H9 (cell line): ENCODE data around the gene TPBG. TPM values are rescaled to one million over a fixed set of nuclear protein-coding genes. Genes with fewer than 3 reads are reported as not detected.
A peak's percentile ranks its signal among the peaks of the same experiment; 100 is the strongest.
"Not testable (repeated sequence)": the region's sequence is repeated elsewhere in the genome, so short reads cannot be mapped to it uniquely, and the experiment has no call there.

ENCODE experiments used
- DNase-seq: peaks from one replicate; pipeline ENCODE4 v3.0.0-alpha.2; 2017
- H2AFZ ChIP-seq: one replicate; pipeline ENCODE4 v1.6.1; 2013; ENCODE audit warnings: mild to moderate bottlenecking, low read length, control low read depth, moderate library complexity
- H2AK5ac ChIP-seq: 2 replicates; pipeline ENCODE4 v1.6.1; 2013; ENCODE audit warnings: low read length, control low read depth, mixed read lengths; ENCODE audit not compliant: insufficient read length
- H2BK120ac ChIP-seq: one replicate; pipeline ENCODE4 v1.6.1; 2013; ENCODE audit warnings: low read depth, mild to moderate bottlenecking, low read length, control low read depth, inconsistent platforms; ENCODE audit not compliant: poor library complexity, severe bottlenecking
- H2BK12ac ChIP-seq: 2 replicates; pipeline ENCODE4 v1.6.1; 2013; ENCODE audit warnings: low read length, control low read depth, mixed read lengths, low read depth; ENCODE audit not compliant: insufficient read length
- H2BK15ac ChIP-seq: 2 replicates; pipeline ENCODE4 v1.6.1; 2013; ENCODE audit warnings: low read depth, low read length, control low read depth
- H2BK20ac ChIP-seq: one replicate; pipeline ENCODE4 v1.6.1; 2013; ENCODE audit warnings: low read depth, mild to moderate bottlenecking, low read length, control low read depth, inconsistent platforms; ENCODE audit not compliant: poor library complexity, severe bottlenecking
- H2BK5ac ChIP-seq: 2 replicates; pipeline ENCODE4 v1.6.1; 2013; ENCODE audit warnings: low read length, control low read depth, mixed read lengths; ENCODE audit not compliant: insufficient read length
- H3K14ac ChIP-seq: 2 replicates; pipeline ENCODE4 v1.6.1; 2013; ENCODE audit warnings: low read length, control low read depth; ENCODE audit not compliant: insufficient read depth
- H3K18ac ChIP-seq: 2 replicates; pipeline ENCODE4 v1.6.1; 2013; ENCODE audit warnings: low read depth, mild to moderate bottlenecking, mixed read lengths, low read length, control low read depth; ENCODE audit not compliant: insufficient read length
- H3K23ac ChIP-seq: 2 replicates; pipeline ENCODE4 v1.6.1; 2013; ENCODE audit warnings: low read length, control low read depth, mixed read lengths, low read depth; ENCODE audit not compliant: insufficient read length
- H3K23me2 ChIP-seq: 2 replicates; pipeline ENCODE4 v1.6.1; 2013; ENCODE audit warnings: low read depth, mild to moderate bottlenecking, mixed read lengths, low read length, control low read depth; ENCODE audit not compliant: insufficient read length, poor library complexity, severe bottlenecking
- H3K27ac ChIP-seq: 2 replicates; pipeline ENCODE4 v1.5.1; 2013; ENCODE audit warnings: low read length, control low read depth, mixed read lengths, low read depth; ENCODE audit not compliant: insufficient read length
- H3K27me3 ChIP-seq: 2 replicates; pipeline ENCODE4 v1.6.1; 2013; ENCODE audit warnings: low read length, control low read depth, inconsistent platforms; ENCODE audit not compliant: insufficient read depth
- H3K4ac ChIP-seq: 2 replicates; pipeline ENCODE4 v1.6.1; 2013; ENCODE audit warnings: low read depth, mild to moderate bottlenecking, control low read depth, inconsistent platforms, low read length, moderate library complexity
- H3K4me1 ChIP-seq: 2 replicates; pipeline ENCODE4 v1.6.1; 2013; ENCODE audit warnings: low read length, control low read depth, inconsistent platforms; ENCODE audit not compliant: insufficient read depth
- H3K4me2 ChIP-seq: 2 replicates; pipeline ENCODE4 v1.6.1; 2013; ENCODE audit warnings: low read length, control low read depth, mixed read lengths; ENCODE audit not compliant: insufficient read length, insufficient read depth
- H3K56ac ChIP-seq: 2 replicates; pipeline ENCODE4 v1.6.1; 2013; ENCODE audit warnings: low read depth, mild to moderate bottlenecking, mixed read lengths, low read length, control low read depth; ENCODE audit not compliant: insufficient read length
- H3K79me1 ChIP-seq: 2 replicates; pipeline ENCODE4 v1.6.1; 2013; ENCODE audit warnings: low read depth, mild to moderate bottlenecking, moderate library complexity, low read length, control low read depth, inconsistent platforms; ENCODE audit not compliant: insufficient read depth, poor library complexity, severe bottlenecking
- H3K79me2 ChIP-seq: 2 replicates; pipeline ENCODE4 v1.6.1; 2013; ENCODE audit warnings: low read length, control low read depth, inconsistent platforms; ENCODE audit not compliant: insufficient read depth
- H3K9ac ChIP-seq: 2 replicates; pipeline ENCODE4 v1.6.1; 2013; ENCODE audit warnings: low read length, control low read depth, mixed read lengths; ENCODE audit not compliant: insufficient read length; ENCODE audit errors: extremely low read depth
- H3K9me3 ChIP-seq: one replicate; pipeline ENCODE4 v1.6.1; 2013; ENCODE audit warnings: low read depth, low read length, inconsistent platforms; ENCODE audit not compliant: control insufficient read depth
- H3T11ph ChIP-seq: one replicate; pipeline ENCODE4 v1.6.1; 2013; ENCODE audit warnings: mild to moderate bottlenecking, low read length, control low read depth, inconsistent platforms
- H4K20me1 ChIP-seq: one replicate; pipeline ENCODE4 v1.6.1; 2013; ENCODE audit not compliant: control insufficient read depth, insufficient read length, insufficient read depth
- H4K5ac ChIP-seq: 2 replicates; pipeline ENCODE4 v1.6.1; 2013; ENCODE audit warnings: low read depth, mild to moderate bottlenecking, mixed read lengths, low read length, control low read depth; ENCODE audit not compliant: insufficient read length
- H4K8ac ChIP-seq: replicated peaks from 2 replicates; pipeline ENCODE4 v1.6.1; 2013; ENCODE audit warnings: low read length, control low read depth, mixed read lengths, low read depth; ENCODE audit not compliant: insufficient read length
- H4K91ac ChIP-seq: 2 replicates; pipeline ENCODE4 v1.6.1; 2013; ENCODE audit warnings: low read depth, mild to moderate bottlenecking, moderate library complexity, mixed read lengths, low read length, control low read depth; ENCODE audit not compliant: insufficient read length
- H3K27ac Mint-ChIP-seq, 3 experiments: 2 replicates in 2 of 3; 3 replicates in 1 of 3; pipeline ENCODE4 v1.8.0; 2020 to 2021; ENCODE audit warnings: mixed read lengths in 3 of 3, mild to moderate bottlenecking in 1 of 3, moderate library complexity in 1 of 3
- H3K27me3 Mint-ChIP-seq: 2 replicates; pipeline ENCODE4 v1.8.0; 2021; ENCODE audit warnings: low read depth, mild to moderate bottlenecking, moderate library complexity, mixed read lengths
- H3K36me3 Mint-ChIP-seq, 3 experiments: 2 replicates in 2 of 3; 3 replicates in 1 of 3; pipeline ENCODE4 v1.8.0; 2020 to 2021; ENCODE audit warnings: low read depth in 3 of 3, mixed read lengths in 3 of 3; ENCODE audit not compliant: insufficient read depth in 1 of 3
- H3K4me1 Mint-ChIP-seq, 2 experiments: 2 replicates each; pipeline ENCODE4 v1.8.0; 2020; ENCODE audit warnings: mixed read lengths in 2 of 2
- H3K4me3 Mint-ChIP-seq, 2 experiments: 2 replicates in 1 of 2; 3 replicates in 1 of 2; pipeline ENCODE4 v1.8.0; 2020 to 2021; ENCODE audit warnings: mild to moderate bottlenecking in 2 of 2, mixed read lengths in 2 of 2, moderate library complexity in 1 of 2
- H3K9me3 Mint-ChIP-seq, 2 experiments: 2 replicates in 1 of 2; 3 replicates in 1 of 2; pipeline ENCODE4 v1.8.0; 2020; ENCODE audit warnings: mild to moderate bottlenecking in 2 of 2, mixed read lengths in 2 of 2, moderate library complexity in 1 of 2
- WGBS: extraction: QIAGEN DNeasy Blood & Tissue Kit; methylation state at CpG from one replicate; pipeline ENCODE4 v1.1.7; 2013; ENCODE audit warnings: missing lambda C conversion rate, low lambda C conversion rate, mixed read lengths; ENCODE audit not compliant: insufficient read length; ENCODE audit errors: extremely low coverage; 5-methylcytosine and 5-hydroxymethylcytosine counted together
- total RNA-seq: library from RNA; stranded (reverse); gene quantifications from 2 replicates; pipeline ENCODE4 v1.2.1, GENCODE V29; 2021
- TF ChIP-seq, protein P1 (sequence below): fragments of 200-600 bp; sonication (generic); conservative IDR thresholded peaks from 3 replicates; pipeline ENCODE4 v1.8.0; 2021; ENCODE audit warnings: antibody characterized with exemption, mild to moderate bottlenecking

Gene TPBG
- total RNA-seq, 1 experiment from 2014 or later = 19.0 TPM

- Histone ChIP-seq H3K27ac (no peak overlapping the region), H3T11ph (no peak overlapping the region)
- no peaks in the 10 kb centered on the region for H3K9me3 Mint-ChIP-seq
Observed at GRCh38 chr6:82385961-82386360, 22.3 kb downstream of the TPBG start.

DNA sequence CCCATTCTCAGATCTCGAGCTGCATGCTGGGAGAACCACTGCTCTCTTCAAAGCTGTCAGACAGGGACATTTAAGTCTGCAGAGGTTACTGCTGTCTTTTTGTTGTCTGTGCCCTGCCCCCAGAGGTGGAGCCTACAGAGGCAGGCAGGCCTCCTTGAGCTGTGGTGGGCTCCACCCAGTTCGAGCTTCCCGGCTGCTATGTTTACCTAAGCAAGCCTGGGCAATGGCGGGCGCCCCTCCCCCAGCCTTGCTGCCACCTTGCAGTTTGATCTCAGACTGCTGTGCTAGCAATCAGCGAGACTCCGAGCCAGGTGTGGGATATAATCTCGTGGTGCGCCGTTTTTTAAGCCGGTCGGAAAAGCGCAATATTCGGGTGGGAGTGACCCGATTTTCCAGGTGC, 31.2 kb downstream of the TPBG start:
- no CpG with 5 or more reads among the region's 15 CpGs for WGBS
- not testable (repeated sequence) for H3K36me3 Mint-ChIP-seq, H3K27ac ChIP-seq

More at GRCh38 chr6:82385961-82386360, 22.3 kb downstream of the TPBG start:
- H4K20me1 ChIP-seq = no peaks in the 10 kb centered on the region
- H3K79me2 ChIP-seq = no peaks in the 10 kb centered on the region
- TF ChIP-seq, protein P1, sequence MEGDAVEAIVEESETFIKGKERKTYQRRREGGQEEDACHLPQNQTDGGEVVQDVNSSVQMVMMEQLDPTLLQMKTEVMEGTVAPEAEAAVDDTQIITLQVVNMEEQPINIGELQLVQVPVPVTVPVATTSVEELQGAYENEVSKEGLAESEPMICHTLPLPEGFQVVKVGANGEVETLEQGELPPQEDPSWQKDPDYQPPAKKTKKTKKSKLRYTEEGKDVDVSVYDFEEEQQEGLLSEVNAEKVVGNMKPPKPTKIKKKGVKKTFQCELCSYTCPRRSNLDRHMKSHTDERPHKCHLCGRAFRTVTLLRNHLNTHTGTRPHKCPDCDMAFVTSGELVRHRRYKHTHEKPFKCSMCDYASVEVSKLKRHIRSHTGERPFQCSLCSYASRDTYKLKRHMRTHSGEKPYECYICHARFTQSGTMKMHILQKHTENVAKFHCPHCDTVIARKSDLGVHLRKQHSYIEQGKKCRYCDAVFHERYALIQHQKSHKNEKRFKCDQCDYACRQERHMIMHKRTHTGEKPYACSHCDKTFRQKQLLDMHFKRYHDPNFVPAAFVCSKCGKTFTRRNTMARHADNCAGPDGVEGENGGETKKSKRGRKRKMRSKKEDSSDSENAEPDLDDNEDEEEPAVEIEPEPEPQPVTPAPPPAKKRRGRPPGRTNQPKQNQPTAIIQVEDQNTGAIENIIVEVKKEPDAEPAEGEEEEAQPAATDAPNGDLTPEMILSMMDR = no peak
- H2BK20ac ChIP-seq = no peak overlapping the region
- no peak overlapping the region for H3K14ac ChIP-seq
- no peak overlapping the region for H3K4me2 ChIP-seq
- no peak overlapping the region for H2BK15ac ChIP-seq
- Mint-ChIP-seq H3K27ac (peak overlapping the region in 1 of 3 experiments; percentile 9; a peak in 2 of 7 replicates), H3K4me3 (no peak overlapping the region), H3K4me1 (peaks cover 20 to 26% of the 10 kb centered on the region in 2 experiments), H3K36me3 (no peaks in the 10 kb centered on the region), H3K27me3 (no peaks in the 10 kb centered on the region)
- H3K18ac ChIP-seq = no peak overlapping the region
- H4K5ac ChIP-seq = no peak overlapping the region
- no peak overlapping the region for H2BK5ac ChIP-seq
- H3K27me3 ChIP-seq = no peaks in the 10 kb centered on the region
- no peak overlapping the region for H3K9ac ChIP-seq
- no peak overlapping the region for H3K23ac ChIP-seq
- H3K4ac ChIP-seq = no peak overlapping the region
- H4K8ac ChIP-seq = no peak overlapping the region
- no peak overlapping the region for H2BK12ac ChIP-seq
- H3K23me2 ChIP-seq = no peaks in the 10 kb centered on the region
- DNase-seq = no peak
- no peak overlapping the region for H2AFZ ChIP-seq
- H4K91ac ChIP-seq = no peak overlapping the region
- no peak overlapping the region for H2BK120ac ChIP-seq
- WGBS = no CpG with 5 or more reads among the region's 2 CpGs
- no peak overlapping the region for H3K56ac ChIP-seq
- no peaks in the 10 kb centered on the region for H3K9me3 ChIP-seq
- no peaks in the 10 kb centered on the region for H3K79me1 ChIP-seq
- H2AK5ac ChIP-seq = peak overlapping the region; percentile 97
- no peaks in the 10 kb centered on the region; the same call in 1 of the 2 replicates for H3K4me1 ChIP-seq

More for the DNA sequence above, 31.2 kb downstream of the TPBG start:
- not testable (repeated sequence) for H3T11ph ChIP-seq, H3K27me3 ChIP-seq, H3K4me1 ChIP-seq, H3K79me1 ChIP-seq, H4K5ac ChIP-seq, H3K9ac ChIP-seq, H2BK5ac ChIP-seq, H2BK15ac ChIP-seq, H3K9me3 Mint-ChIP-seq, H3K56ac ChIP-seq, H2BK120ac ChIP-seq, H3K79me2 ChIP-seq, H3K4ac ChIP-seq, H4K20me1 ChIP-seq, H4K91ac ChIP-seq, H3K4me2 ChIP-seq, H3K9me3 ChIP-seq, H3K14ac ChIP-seq, H3K27ac Mint-ChIP-seq, DNase-seq, H2BK12ac ChIP-seq, H3K23me2 ChIP-seq, H2AFZ ChIP-seq, H3K23ac ChIP-seq, H2AK5ac ChIP-seq, H3K27me3 Mint-ChIP-seq, H4K8ac ChIP-seq, H2BK20ac ChIP-seq, H3K18ac ChIP-seq
- Mint-ChIP-seq H3K4me1 (peaks cover 23 to 25% of the 10 kb centered on the region in 2 experiments), H3K4me3 (peak overlapping the region in 1 of 2 experiments; percentile 34; a peak in 1 of 5 replicates)
